Bone marrow (tissue), 2 donors: ENCODE measurements around the gene PPP6R2.
A peak's percentile ranks its signal among the peaks of the same experiment; 100 is the strongest.
"Not testable (repeated sequence)": the region's sequence is repeated elsewhere in the genome, so short reads cannot be mapped to it uniquely, and the experiment has no call there.

Source experiments
- DNase-seq, 2 donors: peaks; one replicate each; lab custom pipeline; 2025; lab: John Stamatoyannopoulos, UW

The PPP6R2 gene

GRCh38 chr22:50400931-50401330 lies 57.8 kb downstream of the PPP6R2 start:
- no peak for DNase-seq

DNA sequence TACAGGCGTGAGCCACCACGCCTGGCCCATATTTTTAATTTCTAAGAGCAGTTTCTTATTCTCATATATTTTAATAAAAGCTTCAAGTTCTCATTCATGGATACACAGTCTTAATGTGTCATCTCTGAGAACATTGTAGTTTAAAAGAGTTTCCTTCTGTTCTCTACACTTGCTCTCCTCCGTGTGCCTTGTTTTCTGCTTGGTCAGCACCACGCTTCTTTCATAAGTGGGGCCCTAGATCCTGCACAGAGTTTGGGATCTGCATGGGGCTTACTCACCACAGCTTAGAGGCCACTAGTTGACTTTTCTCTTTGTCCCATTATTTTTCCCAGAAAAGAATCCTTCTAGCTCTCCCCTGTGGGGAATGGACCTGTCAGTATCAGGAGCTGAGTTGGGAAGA lies 58.8 kb downstream of the PPP6R2 start:
- no peak for DNase-seq

- DNase-seq: peak in 1 of 2 donors; percentile 76
Measured at GRCh38 chr22:50403701-50404101, 60.6 kb downstream of the PPP6R2 start.

- DNase-seq: no peak
Measured at GRCh38 chr22:50406416-50407170, 63.5 kb downstream of the PPP6R2 start.

DNA sequence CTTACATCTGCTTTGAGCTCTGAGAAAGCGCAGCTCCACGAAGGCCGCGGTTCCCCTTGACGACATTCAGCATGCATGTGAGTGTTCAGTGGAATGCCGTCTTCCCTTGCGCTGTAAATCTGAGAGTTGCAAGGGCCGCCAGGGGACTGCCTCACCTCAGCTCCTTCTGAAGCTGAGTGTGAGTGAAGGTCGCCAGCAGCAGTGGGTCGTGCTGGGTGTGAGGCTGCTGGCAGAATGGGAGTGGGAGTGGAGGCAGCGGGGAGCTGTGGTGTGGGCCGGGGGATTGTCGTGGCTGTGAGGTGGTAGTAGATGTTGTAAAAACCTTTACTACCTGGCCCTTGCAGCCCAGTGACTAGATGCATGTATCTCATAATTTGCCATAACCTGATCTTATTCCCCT lies 65.2 kb downstream of the PPP6R2 start:
- DNase-seq: no peak

DNA sequence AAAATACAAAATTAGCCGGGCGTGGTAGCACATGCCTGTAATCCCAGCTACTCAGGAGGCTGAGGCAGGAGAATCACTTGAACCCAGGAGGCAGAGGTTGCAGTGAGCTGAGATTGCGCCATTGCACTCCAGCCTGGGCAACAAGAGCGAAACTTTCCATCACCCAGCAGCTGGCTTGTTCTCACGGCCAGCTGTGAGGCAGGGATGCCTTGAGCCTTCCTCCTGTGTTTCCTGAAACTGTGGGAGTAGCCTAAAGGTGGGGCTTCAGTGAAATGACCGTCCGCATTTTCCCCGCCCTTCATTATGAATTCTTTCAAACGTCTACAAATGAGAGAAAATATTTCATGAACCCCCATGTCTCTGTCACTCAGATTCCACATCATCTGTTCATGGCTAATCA lies 65.8 kb downstream of the PPP6R2 start:
- DNase-seq: not testable (repeated sequence)

GRCh38 chr22:50414476-50415248 lies 71.5 kb downstream of the PPP6R2 start:
- no peak for DNase-seq

- no peak for DNase-seq
Measured at GRCh38 chr22:50415426-50415825, 72.3 kb downstream of the PPP6R2 start.

GRCh38 chr22:50416996-50417395 lies 73.9 kb downstream of the PPP6R2 start:
- DNase-seq: no peak

GRCh38 chr22:50417411-50418210 lies 74.5 kb downstream of the PPP6R2 start:
- no peak for DNase-seq

DNA sequence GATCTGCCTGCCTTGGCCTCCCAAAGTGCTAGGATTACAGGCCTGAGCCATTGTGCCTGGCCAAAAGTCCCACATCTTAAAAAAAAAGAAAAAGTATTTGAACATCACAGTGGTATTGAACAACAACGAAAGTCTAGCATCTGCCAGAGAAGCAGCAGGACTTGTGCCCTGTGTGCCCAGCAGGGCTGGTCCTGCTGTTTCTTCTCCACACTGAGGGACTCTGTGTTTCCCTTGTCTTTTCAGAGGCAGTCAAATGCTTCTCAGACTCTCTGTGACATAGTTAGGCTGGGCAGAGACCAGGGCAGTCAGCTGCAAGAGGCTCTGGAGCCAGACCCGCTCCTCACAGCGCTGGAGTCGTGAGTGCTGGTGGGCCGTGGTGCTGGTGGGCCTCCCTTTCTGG lies 75.5 kb downstream of the PPP6R2 start:
- no peak for DNase-seq

GRCh38 chr22:50419116-50419515 lies 76.0 kb downstream of the PPP6R2 start:
- DNase-seq: no peak

GRCh38 chr22:50420015-50420414 lies 76.9 kb downstream of the PPP6R2 start:
- DNase-seq: no peak

GRCh38 chr22:50420581-50420980 lies 77.5 kb downstream of the PPP6R2 start:
- no peak for DNase-seq

- no peak for DNase-seq
Measured at GRCh38 chr22:50422046-50422445, 78.9 kb downstream of the PPP6R2 start.

- no peak for DNase-seq
Measured at GRCh38 chr22:50422961-50423815, 80.1 kb downstream of the PPP6R2 start.

GRCh38 chr22:50423956-50424355 lies 80.8 kb downstream of the PPP6R2 start:
- no peak for DNase-seq

- no peak for DNase-seq
Measured at GRCh38 chr22:50425179-50425916, 82.2 kb downstream of the PPP6R2 start.

DNA sequence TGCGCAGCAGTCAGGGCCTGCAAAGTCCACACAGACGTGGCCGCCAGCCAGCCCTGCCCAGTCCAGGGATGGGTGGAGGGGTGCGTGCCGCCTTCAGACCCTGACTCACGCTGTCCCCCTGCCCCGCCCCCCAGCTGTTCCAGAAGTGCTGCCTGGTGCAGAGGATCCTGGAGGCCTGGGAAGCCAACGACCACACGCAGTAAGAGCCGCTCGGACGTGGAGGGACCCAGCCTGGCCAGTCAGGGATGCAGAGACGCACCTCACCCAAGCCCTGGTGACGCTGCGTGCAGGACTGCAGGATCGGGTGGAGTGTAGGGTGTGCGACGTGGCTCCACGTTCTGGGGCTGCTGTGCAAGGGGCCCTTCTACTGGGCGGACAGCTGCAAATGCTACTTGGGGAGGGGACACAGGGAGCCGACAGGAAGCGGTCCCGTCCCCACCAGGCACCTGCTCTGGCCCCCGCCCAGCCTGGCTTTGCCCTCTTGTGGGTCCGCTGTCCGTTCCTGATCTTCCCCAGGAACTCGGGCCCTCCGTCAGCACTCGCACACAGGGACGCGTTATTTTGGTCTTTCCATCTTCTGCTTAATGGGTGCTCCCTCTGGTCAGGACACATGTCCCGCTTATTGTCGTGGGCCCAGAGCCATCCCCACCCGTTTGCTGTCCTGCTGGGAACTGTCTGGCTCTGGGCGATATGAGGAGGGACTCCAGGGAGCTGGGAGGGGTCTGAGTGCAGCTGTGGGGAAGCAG lies 89.2 kb downstream of the PPP6R2 start:
- no peak for DNase-seq

- not testable (repeated sequence) for DNase-seq
Measured at GRCh38 chr22:50432877-50433510, 89.9 kb downstream of the PPP6R2 start.
